WTC11 (cell line): Measurements from ENCODE around the gene ACTR6.

ENCODE experiments used
- CTCF ChIP-seq: fragments of 200-600 bp; IDR thresholded peaks from 2 replicates; pipeline ENCODE4 v1.8.0; 2022; ENCODE audit warnings: antibody characterized with exemption
- GRHL2 ChIP-seq: fragments of 250-450 bp; sonication (Bioruptor Pico); IDR thresholded peaks from 2 replicates; pipeline ENCODE4 v1.8.0; 2022; ENCODE audit warnings: mild to moderate bottlenecking, moderate library complexity; ENCODE audit not compliant: insufficient replicate concordance, severe bottlenecking
- SP1 ChIP-seq: sonication (generic); formaldehyde crosslinking; conservative IDR thresholded peaks from 2 replicates; pipeline ENCODE4 v1.8.1; 2022; ENCODE audit warnings: missing genetic modification reagents
- TF ChIP-seq, protein P1 (sequence below): sonication (generic); formaldehyde crosslinking; IDR thresholded peaks from 2 replicates; pipeline ENCODE4 v1.8.1; 2022; ENCODE audit warnings: mild to moderate bottlenecking, missing genetic modification reagents, moderate library complexity, borderline replicate concordance
- TF ChIP-seq, protein P2 (sequence below): sonication (generic); formaldehyde crosslinking; conservative IDR thresholded peaks from 2 replicates; pipeline ENCODE4 v1.8.1; 2023; ENCODE audit warnings: mild to moderate bottlenecking, low read depth, missing genetic modification reagents, moderate library complexity

DNA sequence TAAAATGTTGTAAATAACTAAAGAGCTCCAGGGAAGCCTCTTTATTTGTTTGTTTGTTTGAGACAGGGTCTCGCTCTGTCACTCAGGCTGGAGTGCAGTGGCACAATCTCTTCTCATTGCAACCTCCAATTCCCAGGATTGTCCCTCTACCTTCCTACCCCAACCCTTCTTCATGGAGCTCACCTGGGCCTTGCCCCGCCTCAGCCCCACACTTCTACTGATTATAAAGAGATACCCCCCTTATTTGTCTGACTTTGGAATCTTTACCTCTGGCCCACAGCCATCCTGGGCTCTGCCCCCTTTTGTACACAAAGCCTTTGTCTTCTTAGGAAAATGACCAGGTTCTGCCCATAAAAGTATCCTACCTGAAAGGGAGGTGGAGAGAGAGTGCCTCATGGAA is 48.8 kb upstream of the ACTR6 start:
- TF ChIP-seq, protein P1, sequence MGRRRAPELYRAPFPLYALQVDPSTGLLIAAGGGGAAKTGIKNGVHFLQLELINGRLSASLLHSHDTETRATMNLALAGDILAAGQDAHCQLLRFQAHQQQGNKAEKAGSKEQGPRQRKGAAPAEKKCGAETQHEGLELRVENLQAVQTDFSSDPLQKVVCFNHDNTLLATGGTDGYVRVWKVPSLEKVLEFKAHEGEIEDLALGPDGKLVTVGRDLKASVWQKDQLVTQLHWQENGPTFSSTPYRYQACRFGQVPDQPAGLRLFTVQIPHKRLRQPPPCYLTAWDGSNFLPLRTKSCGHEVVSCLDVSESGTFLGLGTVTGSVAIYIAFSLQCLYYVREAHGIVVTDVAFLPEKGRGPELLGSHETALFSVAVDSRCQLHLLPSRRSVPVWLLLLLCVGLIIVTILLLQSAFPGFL (CRISPR knock-in tag): no peak
- no peak for TF ChIP-seq SP1
- TF ChIP-seq, protein P2, sequence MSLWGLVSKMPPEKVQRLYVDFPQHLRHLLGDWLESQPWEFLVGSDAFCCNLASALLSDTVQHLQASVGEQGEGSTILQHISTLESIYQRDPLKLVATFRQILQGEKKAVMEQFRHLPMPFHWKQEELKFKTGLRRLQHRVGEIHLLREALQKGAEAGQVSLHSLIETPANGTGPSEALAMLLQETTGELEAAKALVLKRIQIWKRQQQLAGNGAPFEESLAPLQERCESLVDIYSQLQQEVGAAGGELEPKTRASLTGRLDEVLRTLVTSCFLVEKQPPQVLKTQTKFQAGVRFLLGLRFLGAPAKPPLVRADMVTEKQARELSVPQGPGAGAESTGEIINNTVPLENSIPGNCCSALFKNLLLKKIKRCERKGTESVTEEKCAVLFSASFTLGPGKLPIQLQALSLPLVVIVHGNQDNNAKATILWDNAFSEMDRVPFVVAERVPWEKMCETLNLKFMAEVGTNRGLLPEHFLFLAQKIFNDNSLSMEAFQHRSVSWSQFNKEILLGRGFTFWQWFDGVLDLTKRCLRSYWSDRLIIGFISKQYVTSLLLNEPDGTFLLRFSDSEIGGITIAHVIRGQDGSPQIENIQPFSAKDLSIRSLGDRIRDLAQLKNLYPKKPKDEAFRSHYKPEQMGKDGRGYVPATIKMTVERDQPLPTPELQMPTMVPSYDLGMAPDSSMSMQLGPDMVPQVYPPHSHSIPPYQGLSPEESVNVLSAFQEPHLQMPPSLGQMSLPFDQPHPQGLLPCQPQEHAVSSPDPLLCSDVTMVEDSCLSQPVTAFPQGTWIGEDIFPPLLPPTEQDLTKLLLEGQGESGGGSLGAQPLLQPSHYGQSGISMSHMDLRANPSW (CRISPR knock-in tag): no peak
- no peak for TF ChIP-seq CTCF
- no peak for TF ChIP-seq GRHL2
